NCI-H2171 treated with DMSO at 0.1 percent for 48 hours (cell line): ENCODE data around the gene TEX26.

Experiments used
- DNase-seq: peaks from one replicate; lab custom pipeline; 2025; lab: John Stamatoyannopoulos, UW

TEX26 gene

GRCh38 chr13:31011901-31012654, 79.6 kb downstream of the TEX26 start:
- no peak for DNase-seq

- DNase-seq: no peak
Measured at GRCh38 chr13:31012655-31013024, 80.2 kb downstream of the TEX26 start.

- DNase-seq: no peak
Measured at GRCh38 chr13:31014456-31014855, 82.0 kb downstream of the TEX26 start.

- DNase-seq: no peak
Measured at GRCh38 chr13:31015199-31015598, 82.7 kb downstream of the TEX26 start.

GRCh38 chr13:31016342-31017325, 84.2 kb downstream of the TEX26 start:
- DNase-seq: no peak

- no peak for DNase-seq
Measured at GRCh38 chr13:31018511-31018910, 86.1 kb downstream of the TEX26 start.

- DNase-seq: no peak
Measured at GRCh38 chr13:31020996-31021395, 88.5 kb downstream of the TEX26 start.

- no peak for DNase-seq
Measured at GRCh38 chr13:31022288-31022895, 89.9 kb downstream of the TEX26 start.

- DNase-seq: no peak
Measured at GRCh38 chr13:31022928-31023530, 90.6 kb downstream of the TEX26 start.
